Measurements from ENCODE around the gene PTGIR.
A peak's percentile ranks its signal among the peaks of the same experiment; 100 is the strongest.

PTGIR gene

DNA sequence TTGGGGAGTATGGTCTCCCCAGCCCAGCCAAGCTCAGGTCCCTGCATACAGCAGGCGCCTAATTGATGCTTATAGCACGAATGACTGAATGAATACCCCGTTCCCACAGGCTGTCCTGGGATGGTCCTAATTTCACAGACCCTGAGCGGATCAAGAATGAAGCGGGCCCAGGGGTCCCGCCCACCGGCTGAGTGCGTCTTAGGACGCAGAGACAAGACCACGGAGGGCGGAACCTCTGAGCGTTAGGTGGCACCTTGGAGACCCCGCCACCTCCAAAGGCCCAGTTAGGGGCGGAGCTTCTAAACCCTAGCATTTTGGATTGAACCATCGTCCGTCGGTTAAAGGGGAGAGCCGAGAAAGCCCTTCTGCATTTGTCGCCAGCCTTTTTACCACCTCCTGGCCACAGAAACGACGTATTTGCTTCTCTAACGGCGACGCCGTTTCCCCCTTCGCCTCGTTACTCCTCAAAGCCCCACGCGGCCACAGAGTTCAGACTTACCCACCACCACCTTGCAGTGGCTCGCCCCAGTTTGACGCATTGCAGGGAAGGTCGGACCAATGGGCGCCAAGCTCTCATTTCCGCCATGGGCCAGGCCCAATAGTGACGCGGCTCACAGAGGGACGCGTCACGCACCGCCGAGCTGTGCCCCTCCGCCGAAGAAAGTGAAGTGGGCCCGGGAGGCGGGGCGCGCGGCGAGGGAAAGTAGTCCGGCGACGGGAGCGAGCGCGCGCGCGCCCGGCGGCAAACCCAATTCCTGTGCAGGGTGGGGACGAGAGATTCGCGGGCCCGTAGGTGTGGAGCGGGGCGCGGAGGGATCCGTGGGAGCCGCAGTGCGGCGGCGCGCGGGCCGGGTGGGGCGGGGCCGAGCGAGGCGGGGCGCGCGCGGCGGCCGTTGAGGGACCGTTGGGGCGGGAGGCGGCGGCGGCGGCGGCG, 24.2 kb downstream of the PTGIR start:
- TF ChIP-seq, protein P1, sequence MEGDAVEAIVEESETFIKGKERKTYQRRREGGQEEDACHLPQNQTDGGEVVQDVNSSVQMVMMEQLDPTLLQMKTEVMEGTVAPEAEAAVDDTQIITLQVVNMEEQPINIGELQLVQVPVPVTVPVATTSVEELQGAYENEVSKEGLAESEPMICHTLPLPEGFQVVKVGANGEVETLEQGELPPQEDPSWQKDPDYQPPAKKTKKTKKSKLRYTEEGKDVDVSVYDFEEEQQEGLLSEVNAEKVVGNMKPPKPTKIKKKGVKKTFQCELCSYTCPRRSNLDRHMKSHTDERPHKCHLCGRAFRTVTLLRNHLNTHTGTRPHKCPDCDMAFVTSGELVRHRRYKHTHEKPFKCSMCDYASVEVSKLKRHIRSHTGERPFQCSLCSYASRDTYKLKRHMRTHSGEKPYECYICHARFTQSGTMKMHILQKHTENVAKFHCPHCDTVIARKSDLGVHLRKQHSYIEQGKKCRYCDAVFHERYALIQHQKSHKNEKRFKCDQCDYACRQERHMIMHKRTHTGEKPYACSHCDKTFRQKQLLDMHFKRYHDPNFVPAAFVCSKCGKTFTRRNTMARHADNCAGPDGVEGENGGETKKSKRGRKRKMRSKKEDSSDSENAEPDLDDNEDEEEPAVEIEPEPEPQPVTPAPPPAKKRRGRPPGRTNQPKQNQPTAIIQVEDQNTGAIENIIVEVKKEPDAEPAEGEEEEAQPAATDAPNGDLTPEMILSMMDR (IDR thresholded peaks at IDR 0.05) = no peak
- peak; percentile 97 for DNase-seq (ENCODE audit: low spot score)
- peak overlapping the region; percentile 98 to 99 for H3K27ac ChIP-seq
- H3K4me3 ChIP-seq = peak overlapping the region; percentile 99

DNA sequence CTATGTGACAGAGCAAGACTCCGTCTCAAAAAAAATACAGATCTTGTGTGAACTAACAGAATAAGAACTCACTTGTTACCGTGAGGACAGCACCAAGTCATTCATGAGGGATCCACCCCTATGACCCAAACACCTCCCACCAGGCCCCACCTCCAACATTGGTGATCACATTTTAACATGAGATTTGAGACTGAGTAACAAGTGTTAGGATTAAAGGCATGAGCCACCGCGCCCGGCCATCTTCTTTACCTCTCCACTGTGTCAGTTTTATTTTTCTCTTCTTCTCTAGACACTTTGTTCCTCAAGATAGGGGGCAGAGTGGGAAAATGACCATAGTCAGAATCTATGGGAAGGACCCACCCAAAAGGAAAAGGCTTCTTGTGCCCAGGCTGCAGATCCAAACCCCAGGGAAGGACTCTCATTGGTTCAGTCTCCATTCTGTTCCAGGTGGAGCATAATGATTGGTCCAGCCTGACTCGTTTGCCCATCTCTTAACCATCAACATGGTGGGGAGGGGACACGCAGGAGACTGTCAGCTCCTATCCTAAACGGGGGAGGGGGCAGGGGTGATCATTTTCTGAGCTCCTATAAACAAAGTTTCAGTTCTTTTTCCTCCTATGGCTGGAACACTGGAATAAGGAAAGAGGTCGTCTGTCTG, 25.0 kb downstream of the PTGIR start:
- TF ChIP-seq, protein P1 (IDR thresholded peaks at IDR 0.05) = no peak
- H3K4me3 ChIP-seq = peak overlapping the region; percentile 99
- peak overlapping the region; percentile 98 to 99 for H3K27ac ChIP-seq
- DNase-seq (ENCODE audit: low spot score) = no peak

DNA sequence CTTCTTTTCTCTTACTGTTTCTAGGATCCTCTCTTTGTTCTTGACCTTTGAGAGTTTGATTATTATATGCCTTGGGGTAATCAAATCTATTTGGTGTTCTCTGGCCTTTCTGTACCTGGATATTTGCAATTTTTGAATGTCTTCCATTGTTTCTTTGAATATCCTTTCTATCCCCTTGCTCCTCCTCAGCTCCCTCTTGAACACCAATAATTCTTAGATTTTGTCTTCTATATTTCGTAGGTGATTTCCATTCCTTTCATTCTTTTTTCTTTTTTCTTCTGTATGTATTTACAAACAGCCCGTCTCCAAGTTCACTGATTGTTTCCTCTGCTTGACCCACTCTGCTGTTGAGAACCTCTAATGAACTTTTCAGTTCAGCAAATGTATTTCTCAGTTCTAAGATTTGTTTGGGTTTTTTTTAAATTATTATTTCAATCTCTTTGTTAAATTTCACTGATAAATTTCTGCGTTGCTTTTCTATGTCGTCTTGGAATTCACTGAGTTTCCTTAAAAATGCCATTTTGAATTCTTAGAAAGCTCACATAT, 26.4 kb downstream of the PTGIR start:
- DNase-seq (ENCODE audit: low spot score) = no peak
- TF ChIP-seq, protein P1 (IDR thresholded peaks at IDR 0.05) = no peak
- Histone ChIP-seq H3K27ac (no peak overlapping the region), H3K4me3 (no peak overlapping the region)

DNA sequence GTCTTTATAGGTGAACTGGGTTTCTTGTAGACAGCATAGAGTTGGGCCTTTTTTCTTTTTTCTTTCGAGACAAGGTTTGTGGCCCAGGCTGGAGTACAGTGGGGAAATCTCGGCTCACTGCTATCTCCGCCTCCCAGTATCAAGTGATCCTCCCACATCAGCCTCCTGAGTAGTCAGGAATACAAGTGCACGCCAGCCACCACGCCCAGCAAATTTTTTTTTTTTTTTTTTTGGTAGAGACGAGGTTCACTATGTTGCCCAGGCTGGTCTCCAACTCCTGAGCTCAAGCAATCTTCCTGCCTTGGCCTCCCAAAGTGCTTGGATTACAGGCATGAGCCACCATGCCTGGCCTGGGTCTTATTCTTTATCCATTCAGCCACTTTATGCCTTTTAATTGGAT, 28.9 kb downstream of the PTGIR start:
- TF ChIP-seq, protein P1 (IDR thresholded peaks at IDR 0.05) = no peak
- DNase-seq (ENCODE audit: low spot score) = no peak
- H3K4me3 ChIP-seq = no peak overlapping the region
- no peak overlapping the region for H3K27ac ChIP-seq

DNA sequence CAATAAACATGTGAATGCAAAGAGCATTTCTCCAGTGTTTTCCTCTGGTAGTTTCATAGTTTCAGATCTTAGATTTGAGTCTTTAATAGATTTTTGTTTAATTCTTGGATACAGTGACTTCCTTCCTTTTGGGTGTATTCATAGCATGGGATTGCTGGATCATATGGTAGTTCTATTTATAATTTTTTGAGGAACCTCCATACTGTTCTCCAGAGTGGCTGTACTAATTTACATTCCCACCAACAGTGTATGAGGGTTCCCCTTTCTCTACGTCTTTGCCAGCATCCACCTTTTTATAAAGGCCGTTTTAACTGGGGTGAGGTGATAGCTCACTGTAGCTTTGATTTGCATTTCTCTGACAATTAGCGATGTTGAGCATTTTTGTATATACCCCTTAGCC, 33.0 kb downstream of the PTGIR start:
- H3K27ac ChIP-seq = no peak overlapping the region
- DNase-seq (ENCODE audit: low spot score) = no peak

DNA sequence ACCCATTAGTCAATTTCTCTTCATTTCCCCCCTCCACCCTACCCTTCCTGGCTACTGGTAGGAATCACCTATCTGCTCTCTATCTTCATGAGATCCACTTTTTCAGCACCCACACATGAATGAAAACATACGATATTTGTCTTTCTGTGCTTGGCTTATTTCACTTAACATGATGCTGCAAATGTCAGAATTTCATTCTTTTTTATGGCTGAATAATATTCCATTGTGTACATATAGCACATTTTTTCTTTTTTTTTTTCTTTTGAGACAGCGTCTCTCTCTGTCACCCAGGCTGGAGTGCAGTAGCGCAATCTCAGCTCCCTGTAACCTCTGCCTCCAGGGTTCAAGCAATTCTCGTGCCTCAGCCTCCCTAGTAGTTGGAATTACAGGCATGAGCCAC, 33.6 kb downstream of the PTGIR start:
- TF ChIP-seq, protein P1 (IDR thresholded peaks at IDR 0.05) = no peak
- H3K4me3 ChIP-seq = no peak overlapping the region
- DNase-seq (ENCODE audit: low spot score) = no peak

More for the DNA sequence above, 33.0 kb downstream of the PTGIR start:
- no peak overlapping the region for H3K4me3 ChIP-seq
- TF ChIP-seq, protein P1 (IDR thresholded peaks at IDR 0.05) = no peak

More for the DNA sequence above, 33.6 kb downstream of the PTGIR start:
- no peak overlapping the region for H3K27ac ChIP-seq
